H7 (cell line): ENCODE data around the gene TRIM2. TPM values are rescaled to one million over a fixed set of nuclear protein-coding genes. Genes with fewer than 3 reads are reported as not detected.

Experiments used
- DNase-seq: peaks from one replicate; pipeline ENCODE4 v3.0.0; 2012
- H3K27me3 ChIP-seq: 2 replicates; pipeline ENCODE4 v1.6.0; 2011; ENCODE audit warnings: mild to moderate bottlenecking, low read length; ENCODE audit not compliant: control insufficient read depth, insufficient read depth
- H3K36me3 ChIP-seq: replicated peaks from 2 replicates; pipeline ENCODE4 v1.5.1; 2011; ENCODE audit warnings: low read length; ENCODE audit not compliant: control insufficient read depth, insufficient read depth
- H3K4me3 ChIP-seq: 2 replicates; pipeline ENCODE4 v1.5.1; 2011; ENCODE audit warnings: low read depth, mild to moderate bottlenecking, control low read depth, low read length, moderate library complexity; ENCODE audit not compliant: insufficient read depth
- total RNA-seq: library from RNA; depleted of rRNA; stranded (reverse); fragments of >200 nt; shearing (Covaris generic); gene quantifications from 2 replicates; pipeline ENCODE4 v1.2.3, GENCODE V29; 2014

TRIM2 gene
- total RNA-seq, 1 experiment from 2014 or later: 49.2 TPM

- H3K27me3 ChIP-seq: no peaks in the 10 kb centered on the region
- H3K4me3 ChIP-seq: no peak overlapping the region
- no peak for DNase-seq
- H3K36me3 ChIP-seq: no peaks in the 10 kb centered on the region
Observed at GRCh38 chr4:153260553-153261300, 56.5 kb downstream of the TRIM2 start.

- H3K36me3 ChIP-seq: no peaks in the 10 kb centered on the region
- H3K4me3 ChIP-seq: no peak overlapping the region
- DNase-seq: no peak
- no peaks in the 10 kb centered on the region for H3K27me3 ChIP-seq
Observed at GRCh38 chr4:153261461-153261860, 57.2 kb downstream of the TRIM2 start.

DNA sequence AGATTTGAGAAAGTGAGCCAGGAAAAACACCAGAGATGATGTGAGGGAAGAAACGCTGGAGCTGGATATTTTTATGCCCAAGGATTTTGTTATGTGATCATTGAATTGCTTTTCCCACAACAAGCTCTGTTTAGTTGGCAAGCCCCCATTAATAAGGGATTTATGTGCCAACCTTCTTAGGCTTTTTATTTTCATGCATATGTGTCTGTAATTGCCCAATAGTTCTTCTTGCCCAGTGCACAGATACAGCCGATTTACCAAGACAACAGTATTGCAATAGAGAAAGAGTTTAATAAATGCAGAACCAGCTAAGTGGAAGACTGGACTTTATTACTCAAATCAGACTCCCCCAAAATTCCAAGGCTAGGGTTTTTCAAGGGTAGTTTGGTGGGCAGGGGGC, 57.7 kb downstream of the TRIM2 start:
- H3K27me3 ChIP-seq: no peaks in the 10 kb centered on the region
- no peaks in the 10 kb centered on the region for H3K36me3 ChIP-seq
- no peak for DNase-seq
- no peak overlapping the region for H3K4me3 ChIP-seq

DNA sequence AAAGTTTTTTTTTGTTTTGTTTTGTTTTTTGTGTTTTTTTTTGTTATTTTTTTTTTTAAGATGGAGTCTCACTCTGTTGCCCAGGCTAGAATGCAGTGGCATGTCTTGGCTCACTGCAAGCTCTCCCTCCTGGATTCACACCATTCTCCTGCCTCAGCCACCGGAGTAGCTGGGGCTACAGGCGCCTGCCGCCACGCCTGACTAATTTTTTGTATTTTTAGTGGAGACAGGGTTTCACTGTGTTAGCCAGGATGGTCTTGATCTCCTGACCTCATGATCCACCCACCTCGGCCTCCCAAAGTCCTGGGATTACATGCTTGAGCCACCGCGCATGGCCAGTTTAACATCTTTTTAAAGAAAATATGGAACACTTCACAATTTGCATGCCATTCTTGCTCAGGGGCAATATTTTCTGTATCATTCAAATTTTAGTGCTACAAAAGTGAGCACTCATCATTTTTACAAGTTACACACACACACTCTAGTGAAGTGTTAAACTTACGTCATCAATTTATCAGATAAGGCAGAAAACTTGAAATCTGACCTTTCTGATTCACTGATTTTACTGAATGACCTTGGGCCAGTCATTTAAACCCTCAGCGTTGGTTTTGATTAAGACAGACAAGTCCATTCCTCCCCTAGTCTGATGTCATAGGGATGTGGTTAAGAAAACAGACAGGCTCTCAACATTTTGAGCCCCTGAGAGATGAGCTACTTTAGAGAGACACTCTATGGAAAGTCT, 61.2 kb downstream of the TRIM2 start:
- no peaks in the 10 kb centered on the region; the same call in 1 of the 2 replicates for H3K36me3 ChIP-seq
- no peak for DNase-seq
- no peak overlapping the region for H3K4me3 ChIP-seq
- no peaks in the 10 kb centered on the region for H3K27me3 ChIP-seq

- Histone ChIP-seq H3K4me3 (no peak overlapping the region), H3K27me3 (no peaks in the 10 kb centered on the region), H3K36me3 (no peaks in the 10 kb centered on the region; the same call in 1 of the 2 replicates)
- DNase-seq: no peak
Observed at GRCh38 chr4:153266988-153267387, 62.7 kb downstream of the TRIM2 start.

GRCh38 chr4:153267890-153268289, 63.6 kb downstream of the TRIM2 start:
- no peak overlapping the region for H3K4me3 ChIP-seq
- no peak for DNase-seq

DNA sequence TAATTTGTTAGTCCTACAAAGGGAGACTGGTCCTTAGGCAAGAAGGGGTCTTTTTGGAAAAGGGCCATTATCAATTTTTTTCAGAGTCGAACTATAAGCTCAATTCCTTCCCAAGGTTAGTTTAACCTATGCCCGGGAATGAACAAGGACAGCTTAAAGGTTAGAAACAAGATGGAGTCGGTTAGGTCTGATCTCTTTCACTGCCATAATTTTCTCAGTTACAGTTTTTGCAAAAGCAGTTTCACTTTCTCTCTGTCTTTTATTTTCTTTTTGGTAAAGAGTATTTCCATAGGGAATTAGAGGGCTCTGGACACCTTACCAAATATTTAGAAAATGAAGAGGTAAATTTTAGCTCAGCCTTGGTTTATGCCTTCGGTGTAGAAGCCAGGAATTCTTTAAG, 64.1 kb downstream of the TRIM2 start:
- no peak for DNase-seq
- Histone ChIP-seq H3K36me3 (no peaks in the 10 kb centered on the region; the same call in 1 of the 2 replicates), H3K4me3 (no peak overlapping the region), H3K27me3 (no peaks in the 10 kb centered on the region)

More at GRCh38 chr4:153267890-153268289, 63.6 kb downstream of the TRIM2 start:
- H3K36me3 ChIP-seq: no peaks in the 10 kb centered on the region; the same call in 1 of the 2 replicates
- H3K27me3 ChIP-seq: no peaks in the 10 kb centered on the region

DNA sequence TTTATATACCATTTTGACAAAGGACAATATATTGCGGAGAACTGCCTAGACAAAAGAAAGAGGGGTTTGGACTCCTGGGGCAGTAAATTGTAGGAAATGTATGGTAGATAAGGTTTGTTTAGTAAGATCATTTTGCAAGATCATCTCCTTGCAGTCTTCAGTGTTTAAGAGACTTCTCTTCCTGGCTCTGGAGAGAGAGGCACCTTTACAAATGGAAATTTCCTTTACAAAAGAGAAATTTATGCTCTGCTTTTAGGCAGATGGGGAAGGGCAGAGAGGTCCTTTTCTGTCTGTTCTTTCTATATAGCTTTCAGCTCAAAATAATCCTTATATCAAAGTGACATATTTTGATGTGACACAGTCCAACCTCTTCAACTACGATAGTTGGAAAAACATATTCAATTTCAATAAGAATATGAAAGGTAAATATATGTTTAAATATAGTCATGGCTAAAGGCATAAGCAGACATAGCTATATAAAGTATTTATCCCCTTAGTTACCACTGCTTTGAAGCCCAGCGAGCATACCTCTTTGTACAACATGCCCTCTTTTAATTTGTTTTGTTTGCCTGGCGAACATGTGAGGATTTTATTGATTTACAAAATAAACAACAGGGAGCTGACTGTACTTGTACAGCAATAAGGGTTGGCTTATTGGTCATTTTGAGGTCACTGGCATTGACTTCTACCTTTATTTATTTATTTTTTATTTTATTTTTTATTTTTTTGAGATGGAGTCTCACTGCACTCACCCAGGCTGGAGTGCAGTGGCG, 65.2 kb downstream of the TRIM2 start:
- no peaks in the 10 kb centered on the region for H3K27me3 ChIP-seq
- DNase-seq: peak; percentile 46
- H3K4me3 ChIP-seq: no peak overlapping the region
- H3K36me3 ChIP-seq: no peaks in the 10 kb centered on the region; the same call in 1 of the 2 replicates

GRCh38 chr4:153270361-153270760, 66.1 kb downstream of the TRIM2 start:
- DNase-seq: no peak
- Histone ChIP-seq H3K4me3 (no peak overlapping the region), H3K36me3 (no peaks in the 10 kb centered on the region; the same call in 1 of the 2 replicates), H3K27me3 (no peaks in the 10 kb centered on the region)

DNA sequence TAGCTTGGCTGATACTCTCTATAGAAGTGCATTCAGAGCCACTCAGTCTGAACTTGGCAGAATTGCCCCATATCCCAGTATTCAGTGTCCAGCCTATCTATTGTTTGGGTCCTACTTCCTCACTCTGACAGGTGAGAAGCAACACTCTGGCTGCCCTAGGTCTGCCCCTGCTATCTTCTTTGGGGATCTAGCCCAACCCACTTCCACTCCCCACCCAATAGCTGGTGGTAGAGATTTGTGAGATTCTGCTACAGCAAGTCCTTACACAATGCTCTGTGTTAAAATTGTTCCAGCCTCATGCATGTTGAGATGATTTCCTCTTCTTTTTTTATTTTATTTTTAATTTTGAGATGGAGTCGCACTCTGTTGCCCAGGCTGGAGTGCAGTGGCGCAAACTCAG, 67.6 kb downstream of the TRIM2 start:
- Histone ChIP-seq H3K4me3 (no peak overlapping the region), H3K36me3 (no peaks in the 10 kb centered on the region; the same call in none of the 2 replicates), H3K27me3 (no peaks in the 10 kb centered on the region)
- no peak for DNase-seq

- H3K27me3 ChIP-seq: no peaks in the 10 kb centered on the region
- no peak for DNase-seq
- no peaks in the 10 kb centered on the region; the same call in none of the 2 replicates for H3K36me3 ChIP-seq
- no peak overlapping the region for H3K4me3 ChIP-seq
Observed at GRCh38 chr4:153273751-153274150, 69.5 kb downstream of the TRIM2 start.

DNA sequence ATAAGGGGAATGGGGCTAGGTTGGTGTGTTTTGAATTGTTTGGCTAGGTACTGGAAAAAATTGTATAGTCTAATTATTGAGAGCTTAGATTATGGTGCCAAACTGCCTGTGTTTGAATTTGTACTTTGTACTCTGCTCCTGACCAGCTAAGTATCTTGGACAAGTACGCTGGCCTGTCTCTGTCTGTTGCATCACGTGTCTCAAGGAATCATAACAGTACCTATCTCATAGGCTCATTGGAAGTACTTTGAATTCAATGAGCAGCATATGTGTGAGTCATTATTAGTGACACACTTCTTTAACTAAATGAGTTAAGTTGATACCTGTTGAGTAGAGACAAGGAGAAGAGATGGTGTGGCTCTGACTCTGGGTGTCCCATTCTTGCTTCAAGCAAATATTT, 70.7 kb downstream of the TRIM2 start:
- DNase-seq: no peak
- no peak overlapping the region for H3K4me3 ChIP-seq
- H3K27me3 ChIP-seq: no peaks in the 10 kb centered on the region
- no peaks in the 10 kb centered on the region; the same call in none of the 2 replicates for H3K36me3 ChIP-seq

GRCh38 chr4:153275380-153276276, 71.4 kb downstream of the TRIM2 start:
- H3K36me3 ChIP-seq: no peaks in the 10 kb centered on the region; the same call in none of the 2 replicates

GRCh38 chr4:153276971-153277370, 72.7 kb downstream of the TRIM2 start:
- no peak for DNase-seq
- no peaks in the 10 kb centered on the region for H3K27me3 ChIP-seq
- no peaks in the 10 kb centered on the region; the same call in none of the 2 replicates for H3K36me3 ChIP-seq
- H3K4me3 ChIP-seq: no peak overlapping the region

More at GRCh38 chr4:153275380-153276276, 71.4 kb downstream of the TRIM2 start:
- Histone ChIP-seq H3K27me3 (no peaks in the 10 kb centered on the region), H3K4me3 (no peak overlapping the region)
- DNase-seq: no peak
